ENCODE results near the gene DDB1. TPM values are rescaled to one million over a fixed set of nuclear protein-coding genes. Genes with fewer than 3 reads are reported as not detected.

DDB1 gene
- total and polyA plus RNA-seq, 8 donors: 140 to 203 (median 184) TPM

- DNase-seq: no peak
- no peak overlapping the region for H3K4me3 ChIP-seq
- no peaks in the 10 kb centered on the region for H3K4me1 ChIP-seq
- H3K27me3 ChIP-seq: peaks cover 0 to 9% of the 10 kb centered on the region in 2 donors
- intact Hi-C loops (cut with DNase I): no loop called here
- no peaks in the 10 kb centered on the region for H3K36me3 ChIP-seq
- no peaks in the 10 kb centered on the region for H3K9me3 ChIP-seq
- H3K27ac ChIP-seq: no peak overlapping the region
- no peak for ATAC-seq
- TF ChIP-seq, protein P1, sequence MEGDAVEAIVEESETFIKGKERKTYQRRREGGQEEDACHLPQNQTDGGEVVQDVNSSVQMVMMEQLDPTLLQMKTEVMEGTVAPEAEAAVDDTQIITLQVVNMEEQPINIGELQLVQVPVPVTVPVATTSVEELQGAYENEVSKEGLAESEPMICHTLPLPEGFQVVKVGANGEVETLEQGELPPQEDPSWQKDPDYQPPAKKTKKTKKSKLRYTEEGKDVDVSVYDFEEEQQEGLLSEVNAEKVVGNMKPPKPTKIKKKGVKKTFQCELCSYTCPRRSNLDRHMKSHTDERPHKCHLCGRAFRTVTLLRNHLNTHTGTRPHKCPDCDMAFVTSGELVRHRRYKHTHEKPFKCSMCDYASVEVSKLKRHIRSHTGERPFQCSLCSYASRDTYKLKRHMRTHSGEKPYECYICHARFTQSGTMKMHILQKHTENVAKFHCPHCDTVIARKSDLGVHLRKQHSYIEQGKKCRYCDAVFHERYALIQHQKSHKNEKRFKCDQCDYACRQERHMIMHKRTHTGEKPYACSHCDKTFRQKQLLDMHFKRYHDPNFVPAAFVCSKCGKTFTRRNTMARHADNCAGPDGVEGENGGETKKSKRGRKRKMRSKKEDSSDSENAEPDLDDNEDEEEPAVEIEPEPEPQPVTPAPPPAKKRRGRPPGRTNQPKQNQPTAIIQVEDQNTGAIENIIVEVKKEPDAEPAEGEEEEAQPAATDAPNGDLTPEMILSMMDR (IDR thresholded peaks at IDR 0.05): no peak
Measured at GRCh38 chr11:61277186-61278000, 55.5 kb downstream of the DDB1 start.

- no peaks in the 10 kb centered on the region for H3K9me3 ChIP-seq
- H3K4me1 ChIP-seq: no peaks in the 10 kb centered on the region
- no peak overlapping the region for H3K4me3 ChIP-seq
- no peaks in the 10 kb centered on the region for H3K27me3 ChIP-seq
- intact Hi-C loops (cut with DNase I): no loop called here
- ATAC-seq: no peak
- TF ChIP-seq, protein P1 (IDR thresholded peaks at IDR 0.05): no peak
- H3K36me3 ChIP-seq: no peaks in the 10 kb centered on the region
- no peak for DNase-seq
- H3K27ac ChIP-seq: no peak overlapping the region
Measured at GRCh38 chr11:61275191-61275590, 57.7 kb downstream of the DDB1 start.

- H3K4me1 ChIP-seq: no peaks in the 10 kb centered on the region
- DNase-seq (no peak), ATAC-seq (no peak)
- H3K9me3 ChIP-seq: no peaks in the 10 kb centered on the region
- H3K4me3 ChIP-seq: no peak overlapping the region
- H3K27ac ChIP-seq: no peak overlapping the region
- H3K27me3 ChIP-seq: no peaks in the 10 kb centered on the region
- no peaks in the 10 kb centered on the region for H3K36me3 ChIP-seq
- intact Hi-C loops (cut with DNase I): no loop called here
- TF ChIP-seq, protein P1 (IDR thresholded peaks at IDR 0.05): no peak
Measured at GRCh38 chr11:61274084-61274483, 58.8 kb downstream of the DDB1 start.

DNA sequence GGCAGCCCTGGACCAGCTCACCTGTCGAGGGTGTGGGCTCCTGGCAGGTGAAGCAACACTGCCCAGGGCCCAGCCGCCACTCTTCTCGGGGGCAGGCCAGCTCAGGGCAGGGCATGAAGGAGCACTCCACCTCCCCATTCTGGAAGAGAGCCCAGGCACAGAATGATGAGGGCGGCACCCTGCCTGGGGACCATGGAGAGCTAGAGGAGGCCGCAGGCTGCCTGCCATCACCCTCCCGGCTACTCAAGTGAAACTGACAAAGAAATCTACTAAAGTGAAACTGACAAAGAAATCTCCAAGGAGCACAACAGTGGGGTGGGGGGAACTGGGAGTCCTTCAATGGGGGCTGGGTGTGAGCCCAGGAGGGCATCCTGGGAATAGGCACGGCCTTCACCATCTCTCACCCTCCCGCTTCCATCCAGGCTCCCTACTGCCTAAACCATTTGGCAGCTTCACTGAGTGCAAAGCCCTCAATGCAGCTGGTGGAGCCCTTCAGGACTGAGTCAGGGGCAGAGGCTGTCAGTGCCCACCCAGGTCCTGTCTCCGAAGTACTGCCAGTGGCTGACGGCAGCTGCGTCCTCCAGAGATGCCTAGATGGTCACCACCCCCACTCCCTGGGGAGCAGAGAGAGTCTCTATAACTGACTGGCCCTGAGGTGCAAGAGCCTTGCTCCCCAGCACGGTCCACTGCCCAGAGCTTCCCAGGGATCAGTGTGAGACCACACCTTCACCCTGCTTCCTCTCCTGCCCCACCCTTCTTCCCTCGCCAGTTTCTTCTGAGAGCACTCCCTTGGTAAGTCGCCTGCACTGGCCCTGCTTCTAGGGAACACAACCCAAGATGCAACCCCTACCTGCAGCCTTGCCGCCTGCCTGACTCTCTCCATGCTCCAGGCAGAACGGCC, 59.5 kb downstream of the DDB1 start:
- intact Hi-C loops (cut with DNase I): no loop called here
- TF ChIP-seq, protein P1 (IDR thresholded peaks at IDR 0.05): no peak
- DNase-seq: peak in 2 of 4 donors; percentile 83 to 86
- Histone ChIP-seq H3K9me3 (no peaks in the 10 kb centered on the region), H3K4me3 (no peak overlapping the region), H3K27me3 (no peaks in the 10 kb centered on the region), H3K36me3 (no peaks in the 10 kb centered on the region), H3K4me1 (no peaks in the 10 kb centered on the region), H3K27ac (no peak overlapping the region)
- ATAC-seq: peak; percentile 98

DNA sequence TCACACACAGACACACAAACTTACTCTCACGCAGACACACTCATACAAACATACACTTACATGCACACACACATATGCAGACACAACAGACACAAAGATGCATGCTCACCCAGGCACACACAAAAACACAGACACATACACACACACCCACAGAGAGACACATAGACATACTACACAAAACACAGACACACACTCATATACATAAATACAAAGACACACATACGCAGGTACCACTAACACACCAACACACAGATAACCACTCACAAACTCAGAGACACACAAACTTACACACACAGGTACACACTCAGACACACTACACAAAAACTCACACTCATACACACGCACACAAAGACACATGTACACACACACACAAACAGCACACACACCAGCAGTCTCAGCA, 60.2 kb downstream of the DDB1 start:
- no peaks in the 10 kb centered on the region for H3K27me3 ChIP-seq
- H3K4me3 ChIP-seq: no peak overlapping the region
- DNase-seq (no peak), ATAC-seq (no peak)
- H3K4me1 ChIP-seq: no peaks in the 10 kb centered on the region
- no peaks in the 10 kb centered on the region for H3K9me3 ChIP-seq
- H3K36me3 ChIP-seq: no peaks in the 10 kb centered on the region
- TF ChIP-seq, protein P1 (IDR thresholded peaks at IDR 0.05): no peak
- intact Hi-C loops (cut with DNase I): no loop called here
- H3K27ac ChIP-seq: no peak overlapping the region

All from left lung (tissue), 10 donors.